Smooth muscle cell (in vitro differentiated cells): ENCODE measurements around the gene PTCD2. TPM values are rescaled to one million over a fixed set of nuclear protein-coding genes. Genes with fewer than 3 reads are reported as not detected.

Experiments
- DNase-seq: peaks from one replicate; lab custom pipeline; 2025; ENCODE audit not compliant: unreplicated experiment; lab: John Stamatoyannopoulos, UW
- H2AFZ ChIP-seq: fragments of 200-600 bp; sonication (generic); 2 replicates; pipeline ENCODE4 v1.6.0; 2016; ENCODE audit warnings: antibody characterized with exemption, low read depth, mild to moderate bottlenecking
- H3F3A ChIP-seq: fragments of 200-600 bp; sonication (generic); 2 replicates; pipeline ENCODE4 v1.6.0; 2017; ENCODE audit warnings: antibody characterized with exemption, low read depth
- H3K27ac ChIP-seq: fragments of 200-600 bp; sonication (generic); 2 replicates; pipeline ENCODE4 v1.5.1; 2016; ENCODE audit warnings: low read depth, mild to moderate bottlenecking
- H3K27me3 ChIP-seq: fragments of 200-600 bp; sonication (generic); 2 replicates; pipeline ENCODE4 v1.6.1; 2016; ENCODE audit warnings: low read depth, mild to moderate bottlenecking
- H3K36me3 ChIP-seq: fragments of 200-600 bp; sonication (generic); 2 replicates; pipeline ENCODE4 v1.5.1; 2016; ENCODE audit warnings: low read depth
- H3K4me1 ChIP-seq: fragments of 200-600 bp; sonication (generic); 2 replicates; pipeline ENCODE4 v1.5.1; 2016; ENCODE audit warnings: low read depth
- H3K4me2 ChIP-seq: fragments of 200-600 bp; sonication (generic); 2 replicates; pipeline ENCODE4 v1.6.0; 2016; ENCODE audit warnings: mild to moderate bottlenecking
- H3K4me3 ChIP-seq: fragments of 200-600 bp; sonication (generic); 2 replicates; pipeline ENCODE4 v1.5.1; 2016; ENCODE audit warnings: mild to moderate bottlenecking
- H3K79me2 ChIP-seq: fragments of 200-600 bp; sonication (generic); 2 replicates; pipeline ENCODE4 v1.6.0; 2016; ENCODE audit warnings: low read depth, mild to moderate bottlenecking
- H3K9ac ChIP-seq: fragments of 200-600 bp; sonication (generic); 2 replicates; pipeline ENCODE4 v1.6.0; 2016; ENCODE audit warnings: low read depth
- H3K9me3 ChIP-seq: fragments of 200-600 bp; sonication (generic); replicated peaks from 2 replicates; pipeline ENCODE4 v1.5.1; 2016; ENCODE audit warnings: low read depth
- H4K20me1 ChIP-seq: fragments of 200-600 bp; sonication (generic); 2 replicates; pipeline ENCODE4 v1.6.0; 2016; ENCODE audit warnings: low read depth
- CTCF ChIP-seq: fragments of 200-600 bp; sonication (generic); IDR thresholded peaks from 2 replicates; pipeline ENCODE4 v1.5.1; 2017; ENCODE audit warnings: borderline replicate concordance, mild to moderate bottlenecking, antibody characterized with exemption; ENCODE audit not compliant: insufficient read depth, poor library complexity, severe bottlenecking
- WGBS: methylation state at CpG from one replicate; pipeline ENCODE4 v1.1.7; 2016; ENCODE audit warnings: low lambda C conversion rate; 5-methylcytosine and 5-hydroxymethylcytosine counted together
- polyA plus RNA-seq: library from polyadenylated mRNA; unstranded; fragments of >200 nt; fragmentation: Nextera tagmentation; extraction: Ambion mirVana; gene quantifications from 2 replicates; pipeline ENCODE4 v1.2.1, GENCODE V29; 2016
- total RNA-seq: library from RNA; depleted of rRNA; stranded (reverse); fragments of >200 nt; gene quantifications from 2 replicates; pipeline ENCODE4 v1.2.3, GENCODE V29; 2014

The PTCD2 gene
- total and polyA plus RNA-seq, 2 experiments from 2014 or later = 6.3 to 8.5 TPM

GRCh38 chr5:72372331-72372730, 52.2 kb downstream of the PTCD2 start:
- no peak overlapping the region for H3K4me3 ChIP-seq
- TF ChIP-seq CTCF = no peak
- DNase-seq = no peak

GRCh38 chr5:72372923-72373322, 52.8 kb downstream of the PTCD2 start:
- Histone ChIP-seq H3K9ac (no peak overlapping the region), H2AFZ (no peak overlapping the region), H3K4me2 (no peak overlapping the region), H3K79me2 (no peaks in the 10 kb centered on the region), H3F3A (no peaks in the 10 kb centered on the region), H4K20me1 (no peaks in the 10 kb centered on the region), H3K27me3 (no peaks in the 10 kb centered on the region), H3K4me1 (no peaks in the 10 kb centered on the region), H3K27ac (no peak overlapping the region), H3K9me3 (no peaks in the 10 kb centered on the region), H3K4me3 (no peak overlapping the region), H3K36me3 (no peaks in the 10 kb centered on the region)
- no peak for DNase-seq
- TF ChIP-seq CTCF = no peak
- WGBS = 90% methylated on average over 4 of the region's 4 CpGs

More at GRCh38 chr5:72372331-72372730, 52.2 kb downstream of the PTCD2 start:
- 100% methylated on average over 1 of the region's 1 CpG for WGBS
- Histone ChIP-seq H4K20me1 (no peaks in the 10 kb centered on the region), H3K79me2 (no peaks in the 10 kb centered on the region), H3K27ac (no peak overlapping the region), H3K9ac (no peak overlapping the region), H3K4me2 (no peak overlapping the region), H3K4me1 (no peaks in the 10 kb centered on the region), H2AFZ (no peak overlapping the region), H3F3A (no peaks in the 10 kb centered on the region), H3K27me3 (no peaks in the 10 kb centered on the region), H3K9me3 (no peaks in the 10 kb centered on the region), H3K36me3 (no peaks in the 10 kb centered on the region)

GRCh38 chr5:72374844-72375243, 54.7 kb downstream of the PTCD2 start:
- Histone ChIP-seq H3F3A (no peaks in the 10 kb centered on the region), H3K4me3 (no peak overlapping the region), H2AFZ (no peak overlapping the region), H3K36me3 (no peaks in the 10 kb centered on the region), H3K4me2 (no peak overlapping the region), H3K79me2 (no peaks in the 10 kb centered on the region), H3K27ac (no peak overlapping the region), H3K4me1 (no peaks in the 10 kb centered on the region), H4K20me1 (no peaks in the 10 kb centered on the region), H3K9me3 (no peaks in the 10 kb centered on the region), H3K27me3 (no peaks in the 10 kb centered on the region), H3K9ac (no peak overlapping the region)
- no peak for DNase-seq
- WGBS = 99% methylated on average over 3 of the region's 3 CpGs
- no peak for TF ChIP-seq CTCF

- no peak overlapping the region for H3K4me3 ChIP-seq
- no peak overlapping the region for H2AFZ ChIP-seq
- no peaks in the 10 kb centered on the region for H3K79me2 ChIP-seq
- no peaks in the 10 kb centered on the region for H3F3A ChIP-seq
- H3K27ac ChIP-seq = no peak overlapping the region
- DNase-seq = no peak
- H4K20me1 ChIP-seq = no peaks in the 10 kb centered on the region
- no peaks in the 10 kb centered on the region for H3K4me1 ChIP-seq
- H3K4me2 ChIP-seq = no peak overlapping the region
- no peaks in the 10 kb centered on the region for H3K27me3 ChIP-seq
- no peaks in the 10 kb centered on the region for H3K9me3 ChIP-seq
- TF ChIP-seq CTCF = no peak
- no peak overlapping the region for H3K9ac ChIP-seq
- H3K36me3 ChIP-seq = no peaks in the 10 kb centered on the region
These were observed 56.2 kb downstream of the PTCD2 start for GRCh38 chr5:72376381-72376780.
